Left renal pelvis (tissue), 4 donors: ENCODE data around the gene SRCAP. TPM values are rescaled to one million over a fixed set of nuclear protein-coding genes. Genes with fewer than 3 reads are reported as not detected.
"Not testable (repeated sequence)": the region's sequence is repeated elsewhere in the genome, so short reads cannot be mapped to it uniquely, and the experiment has no call there.

Experiments
- DNase-seq, 4 donors: peaks; one replicate each; pipeline ENCODE4 v3.0.0-alpha.2; 2013; ENCODE audit warnings: low read depth in 4 of 4, low spot score in 3 of 4
- polyA plus RNA-seq, 4 donors: library from polyadenylated mRNA; unstranded; fragments of 120-200 nt; gene quantifications; one replicate each; pipeline ENCODE4 v1.2.1, GENCODE V29; 2013; ENCODE audit not compliant: insufficient read length in 4 of 4

Gene SRCAP
- polyA plus RNA-seq, 4 donors = 27.7 to 44.9 (median 33.2) TPM

DNA sequence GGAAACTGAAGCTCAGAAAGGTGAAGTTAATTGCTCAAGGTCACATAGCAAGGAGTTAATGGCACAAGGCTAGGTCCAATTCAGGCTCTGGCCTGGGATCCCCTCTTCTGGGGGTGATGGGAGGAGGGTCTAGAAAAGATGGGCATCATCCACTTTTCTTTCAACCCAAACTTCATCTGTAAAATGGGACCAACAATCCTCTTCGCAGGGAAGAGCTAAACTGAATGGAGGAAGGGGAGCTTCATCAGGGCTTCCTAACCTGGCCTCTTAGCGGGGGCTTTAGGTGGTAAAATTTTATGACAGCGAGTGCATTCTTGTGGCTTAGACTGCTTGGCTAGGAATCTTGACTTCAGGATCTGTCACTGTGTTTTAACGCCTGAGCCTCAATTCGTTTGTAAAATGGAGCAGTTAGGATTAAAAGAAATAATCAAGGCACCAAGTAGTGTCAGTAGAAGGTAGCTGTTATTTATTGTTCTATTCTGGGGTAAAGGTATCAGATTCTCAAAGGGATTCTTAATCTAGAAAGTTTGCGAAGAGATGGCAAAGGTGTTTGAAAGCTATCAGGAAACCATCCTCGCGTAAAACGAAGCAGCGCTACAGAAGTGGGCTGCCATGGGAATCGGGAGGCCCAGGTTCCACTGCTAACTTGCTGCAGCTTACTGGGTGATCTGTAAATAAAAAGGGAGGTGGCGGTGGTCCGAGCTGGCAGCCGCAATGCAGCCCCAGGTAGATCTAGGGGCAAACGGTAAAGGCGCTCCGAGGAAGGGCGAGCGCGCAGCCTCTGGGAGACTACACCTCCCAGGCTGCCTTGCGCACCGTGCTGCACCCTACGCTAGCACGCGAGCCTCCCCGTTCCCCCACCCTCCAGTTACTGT is 1.5 kb upstream of the SRCAP start:
- peak in 1 of 4 donors; percentile 6 for DNase-seq

DNA sequence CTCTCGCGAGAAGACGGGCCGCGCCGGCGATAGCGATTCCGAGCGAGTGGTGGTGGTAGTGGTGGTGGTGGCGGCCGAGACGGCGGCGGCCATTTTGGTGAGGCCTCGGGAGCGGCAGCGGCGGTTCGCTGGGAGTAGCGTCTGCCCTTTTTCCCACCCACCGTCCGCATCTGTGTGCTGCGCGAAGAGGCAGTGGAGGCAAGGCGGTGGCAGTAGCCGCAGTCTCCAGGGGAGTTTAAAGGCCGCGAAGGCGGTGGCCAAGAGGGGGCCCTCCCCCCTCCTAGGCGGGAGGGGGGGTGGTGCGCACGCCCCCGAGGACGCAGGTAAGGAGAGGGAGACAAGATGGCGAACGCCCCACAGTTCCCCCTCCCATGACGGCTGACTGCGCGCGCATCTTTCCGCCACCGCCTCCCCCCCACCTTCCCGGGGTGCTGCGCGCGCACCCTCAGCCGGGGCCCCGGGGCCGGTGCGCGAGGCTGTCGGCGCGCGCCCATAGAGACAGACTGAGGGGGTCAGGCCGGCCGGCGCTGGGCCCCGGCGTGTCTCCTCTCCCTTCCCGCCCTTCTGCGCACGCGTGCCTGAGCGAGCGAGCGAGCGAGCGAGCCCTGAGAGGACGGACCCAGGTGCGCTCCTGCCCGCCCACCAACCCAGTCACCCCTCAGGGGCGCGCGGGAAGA is 694 bp upstream of the SRCAP start:
- peak; percentile 93 to 96 (median 95) for DNase-seq

DNA sequence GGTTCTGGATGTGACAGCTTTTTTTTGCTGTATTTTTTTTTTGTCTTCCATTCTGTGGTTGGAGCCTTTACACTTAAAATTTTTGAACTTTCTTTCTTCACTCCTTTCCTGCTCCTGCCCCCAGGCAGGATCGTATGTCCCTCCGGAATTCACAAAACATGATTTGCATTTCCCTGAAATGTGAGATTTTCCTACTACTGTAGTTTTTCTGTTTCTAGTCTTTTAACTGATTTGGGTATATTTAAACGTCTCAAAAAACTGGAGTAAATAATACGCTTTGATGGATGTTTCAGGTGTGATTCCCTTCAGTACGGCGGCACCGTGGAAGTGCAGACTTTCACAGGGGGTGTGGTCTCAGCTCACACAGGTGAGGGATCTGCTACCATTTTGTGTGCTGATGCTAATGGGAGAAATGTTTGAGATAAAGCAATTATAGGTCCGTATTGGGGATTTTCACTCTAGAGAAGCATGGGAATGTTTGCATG is 686 bp downstream of the SRCAP start:
- DNase-seq = no peak

DNA sequence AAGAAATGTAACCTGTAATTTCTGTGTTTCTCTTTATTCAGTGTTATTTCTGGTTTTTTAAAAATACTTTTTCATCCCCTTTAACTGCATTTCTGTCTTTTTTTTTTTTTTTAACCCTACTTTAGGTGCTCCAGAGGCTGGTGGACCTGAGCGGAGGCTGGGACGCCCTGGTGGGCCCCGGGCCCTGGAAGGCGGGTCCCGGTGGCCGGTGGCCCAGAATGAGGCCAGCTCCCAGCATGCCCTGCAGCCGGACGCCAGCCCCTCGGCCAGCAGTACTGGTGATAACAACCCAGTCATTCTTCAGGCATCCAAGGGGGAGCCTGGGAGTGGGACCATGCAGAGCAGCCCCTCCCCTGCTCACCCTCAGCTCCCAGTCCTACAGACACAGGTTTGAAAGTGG is 1.5 kb downstream of the SRCAP start:
- DNase-seq = no peak

DNA sequence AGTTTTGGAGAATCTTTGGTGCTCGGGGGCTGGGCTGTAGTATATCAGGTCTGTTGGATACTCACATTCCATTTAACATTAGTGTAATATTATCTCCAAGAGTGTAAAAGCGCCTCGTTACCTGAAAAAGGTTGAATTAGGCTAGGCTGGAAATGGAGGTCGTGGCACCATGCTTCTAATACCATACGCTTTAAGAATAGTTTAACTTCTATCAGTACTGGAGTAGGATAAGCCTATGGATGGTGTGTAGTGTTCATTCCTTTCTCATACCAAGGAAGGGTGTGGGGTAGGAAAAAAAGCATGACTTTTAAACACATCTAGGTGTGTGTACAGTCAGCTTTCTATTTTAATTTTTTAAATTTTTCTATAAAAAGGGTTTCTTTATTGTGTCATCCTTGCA is 2.0 kb downstream of the SRCAP start:
- no peak for DNase-seq

DNA sequence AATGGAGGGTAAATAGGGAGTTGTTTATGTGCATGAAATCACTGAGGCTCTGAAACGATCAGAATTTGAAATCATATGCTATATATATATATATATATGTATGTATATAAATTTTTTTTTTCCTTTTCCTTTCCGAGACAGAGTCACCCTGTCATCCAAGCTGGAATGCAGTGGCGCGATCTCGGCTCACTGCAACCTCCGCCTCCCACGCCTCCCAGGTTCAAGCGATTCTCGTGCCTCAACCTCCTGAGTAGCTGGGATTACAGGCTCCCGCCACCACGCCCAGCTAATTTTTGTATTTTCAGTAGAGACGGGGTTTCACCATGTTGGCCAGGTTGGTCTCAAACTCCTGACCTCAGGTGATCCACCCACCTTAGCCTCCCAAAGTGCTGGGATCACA is 4.1 kb downstream of the SRCAP start:
- DNase-seq = not testable (repeated sequence)

DNA sequence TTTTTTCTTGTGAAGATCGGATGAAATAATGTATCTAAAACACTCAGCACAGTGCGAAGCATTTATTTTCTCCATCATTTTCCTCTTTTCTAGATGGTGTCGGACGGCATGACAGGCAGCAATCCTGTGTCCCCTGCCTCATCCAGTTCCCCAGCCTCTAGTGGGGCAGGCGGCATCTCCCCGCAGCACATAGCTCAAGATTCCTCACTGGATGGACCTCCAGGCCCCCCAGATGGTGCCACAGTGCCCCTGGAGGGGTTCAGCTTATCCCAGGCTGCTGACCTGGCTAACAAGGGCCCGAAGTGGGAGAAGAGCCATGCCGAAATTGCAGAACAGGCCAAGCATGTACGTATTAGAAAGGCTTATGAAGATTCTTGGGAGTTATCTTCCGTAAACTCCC is 5.0 kb downstream of the SRCAP start:
- no peak for DNase-seq

DNA sequence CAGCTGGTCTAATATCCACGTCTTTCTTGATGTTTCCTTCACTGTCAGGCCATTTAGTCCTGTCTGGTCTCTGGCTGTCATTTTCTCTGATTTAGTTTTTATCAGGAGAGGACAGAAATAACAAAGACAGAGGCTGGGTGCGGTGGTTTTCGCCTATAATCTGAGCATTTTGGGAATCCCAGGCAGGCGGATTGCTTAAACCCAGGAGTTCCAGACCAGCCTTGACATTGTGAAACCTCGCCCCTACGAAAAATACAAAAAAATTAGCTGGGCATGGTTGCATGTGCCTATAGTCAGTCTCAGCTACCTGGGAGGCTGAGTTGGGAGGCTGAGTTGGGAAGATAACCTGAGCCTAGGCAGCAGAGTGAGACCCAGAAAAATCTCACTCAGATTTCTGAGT is 7.1 kb downstream of the SRCAP start:
- no peak for DNase-seq

DNA sequence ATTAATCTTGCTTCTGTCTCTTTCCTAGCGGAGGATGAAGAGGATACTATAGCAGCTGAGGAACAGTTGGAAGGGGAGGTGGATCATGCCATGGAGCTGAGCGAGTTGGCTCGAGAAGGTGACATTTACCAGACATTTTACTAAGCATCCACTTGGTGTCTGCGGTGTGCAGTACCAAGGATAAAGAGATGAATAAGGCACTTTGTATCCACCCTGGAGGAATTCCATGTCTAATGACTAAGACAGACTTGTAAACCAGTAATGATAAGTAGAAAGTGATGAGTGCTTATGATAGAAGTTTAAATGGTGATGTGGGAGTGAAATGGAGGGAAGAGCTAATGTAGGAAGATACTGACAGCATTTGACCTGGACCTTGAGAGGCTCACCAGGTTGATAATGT is 12.0 kb downstream of the SRCAP start:
- no peak for DNase-seq

DNA sequence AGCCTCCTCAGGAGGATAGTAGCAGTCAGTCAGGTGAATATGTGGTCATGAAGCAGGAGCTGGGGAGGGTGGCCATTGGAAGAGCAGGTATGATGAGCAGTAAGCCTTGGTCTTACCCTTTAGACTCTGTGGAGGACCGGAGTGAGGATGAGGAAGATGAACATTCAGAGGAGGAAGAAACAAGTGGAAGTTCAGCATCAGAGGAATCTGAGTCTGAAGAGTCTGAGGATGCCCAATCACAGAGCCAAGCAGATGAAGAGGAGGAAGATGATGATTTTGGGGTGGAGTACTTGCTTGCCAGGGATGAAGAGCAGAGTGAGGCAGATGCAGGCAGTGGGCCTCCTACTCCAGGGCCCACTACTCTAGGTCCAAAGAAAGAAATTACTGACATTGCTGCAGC is 12.7 kb downstream of the SRCAP start:
- no peak for DNase-seq

DNA sequence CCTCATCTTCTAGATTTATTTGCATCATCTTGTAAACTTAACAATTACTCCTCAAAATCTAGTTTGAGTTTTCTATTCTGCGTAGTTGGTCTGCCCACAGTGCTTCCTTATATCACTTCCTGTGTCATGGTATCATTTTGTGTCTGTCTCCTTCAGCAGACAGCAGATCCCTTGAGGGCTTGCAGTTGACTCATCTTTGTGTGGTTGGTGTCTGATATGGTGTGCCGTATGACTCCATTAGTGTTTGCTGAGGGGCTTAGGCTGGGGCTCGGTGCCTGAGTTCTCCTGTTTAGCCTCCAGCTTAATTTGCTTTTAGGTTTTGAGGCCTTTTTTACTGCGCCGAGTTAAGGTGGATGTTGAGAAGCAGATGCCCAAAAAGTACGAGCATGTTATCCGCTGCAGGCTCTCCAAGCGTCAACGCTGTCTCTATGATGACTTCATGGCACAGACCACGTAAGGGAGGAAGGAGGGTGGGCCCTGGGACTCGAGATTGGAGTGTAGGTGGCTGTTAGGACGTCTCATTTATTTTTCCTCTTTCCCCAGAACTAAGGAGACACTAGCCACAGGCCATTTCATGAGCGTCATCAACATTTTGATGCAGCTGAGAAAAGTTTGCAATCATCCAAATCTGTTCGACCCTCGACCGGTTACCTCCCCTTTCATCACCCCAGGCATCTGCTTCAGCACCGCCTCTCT is 16.9 kb downstream of the SRCAP start:
- DNase-seq = no peak

DNA sequence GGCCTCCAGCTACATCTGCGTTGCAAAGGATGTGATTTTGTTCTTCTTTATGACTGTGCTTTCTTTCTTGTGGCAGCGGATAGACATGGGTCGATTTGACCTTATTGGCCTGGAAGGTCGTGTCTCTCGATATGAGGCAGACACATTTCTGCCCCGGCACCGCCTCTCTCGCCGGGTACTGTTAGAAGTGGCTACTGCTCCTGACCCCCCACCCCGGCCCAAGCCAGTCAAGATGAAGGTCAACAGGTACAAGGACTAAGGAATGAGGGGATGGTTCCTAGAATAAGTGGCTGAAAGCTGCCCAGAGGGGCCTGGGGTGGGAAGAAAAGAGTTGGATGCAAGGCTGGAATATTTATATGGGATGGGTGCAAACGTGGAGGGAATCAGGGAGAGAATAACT is 21.1 kb downstream of the SRCAP start:
- DNase-seq = no peak

DNA sequence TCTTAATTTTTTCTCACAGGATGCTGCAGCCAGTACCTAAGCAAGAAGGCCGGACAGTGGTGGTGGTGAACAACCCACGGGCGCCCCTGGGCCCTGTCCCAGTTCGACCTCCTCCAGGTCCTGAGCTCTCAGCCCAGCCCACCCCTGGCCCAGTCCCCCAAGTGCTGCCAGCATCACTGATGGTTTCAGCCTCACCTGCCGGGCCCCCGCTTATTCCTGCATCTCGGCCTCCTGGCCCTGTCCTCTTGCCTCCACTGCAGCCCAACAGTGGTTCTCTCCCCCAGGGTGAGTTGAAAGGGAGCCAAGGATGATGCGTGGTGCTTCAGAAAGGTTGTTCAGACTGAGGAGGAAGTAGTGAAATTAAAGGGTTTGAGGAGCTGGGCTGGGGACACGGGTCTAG is 21.7 kb downstream of the SRCAP start:
- DNase-seq = no peak

DNA sequence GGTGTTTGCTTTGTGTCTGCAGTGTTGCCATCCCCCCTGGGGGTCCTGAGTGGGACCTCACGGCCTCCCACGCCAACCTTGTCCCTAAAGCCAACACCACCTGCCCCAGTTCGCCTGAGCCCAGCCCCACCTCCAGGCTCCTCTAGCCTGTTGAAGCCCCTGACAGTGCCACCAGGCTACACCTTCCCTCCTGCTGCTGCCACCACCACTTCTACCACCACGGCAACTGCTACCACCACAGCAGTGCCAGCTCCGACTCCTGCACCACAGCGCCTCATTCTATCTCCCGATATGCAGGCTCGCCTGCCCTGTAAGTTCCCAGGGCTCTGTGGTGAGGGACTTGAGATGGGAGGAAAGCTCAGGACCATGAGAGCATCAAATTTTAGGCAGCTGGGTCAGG is 22.2 kb downstream of the SRCAP start:
- DNase-seq = no peak

DNA sequence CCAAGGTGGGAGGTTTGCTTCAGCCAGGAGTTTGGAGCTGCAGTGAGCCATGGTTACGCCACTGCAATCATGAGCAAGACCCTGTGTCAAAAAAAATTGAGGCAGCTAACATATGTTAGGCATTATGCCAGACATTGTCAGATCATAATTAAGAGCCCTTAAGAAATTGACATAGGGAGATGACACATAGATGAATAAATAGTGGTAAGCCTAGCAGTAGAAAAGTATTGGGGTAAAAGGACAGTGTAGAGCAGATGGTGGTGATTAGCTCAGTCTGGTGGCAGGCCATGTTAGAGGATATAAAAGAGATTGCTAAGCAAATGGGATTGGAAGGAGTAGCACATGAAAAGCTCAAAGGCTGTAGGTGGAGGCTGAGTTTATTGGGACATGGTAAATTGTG is 22.6 kb downstream of the SRCAP start:
- no peak for DNase-seq

DNA sequence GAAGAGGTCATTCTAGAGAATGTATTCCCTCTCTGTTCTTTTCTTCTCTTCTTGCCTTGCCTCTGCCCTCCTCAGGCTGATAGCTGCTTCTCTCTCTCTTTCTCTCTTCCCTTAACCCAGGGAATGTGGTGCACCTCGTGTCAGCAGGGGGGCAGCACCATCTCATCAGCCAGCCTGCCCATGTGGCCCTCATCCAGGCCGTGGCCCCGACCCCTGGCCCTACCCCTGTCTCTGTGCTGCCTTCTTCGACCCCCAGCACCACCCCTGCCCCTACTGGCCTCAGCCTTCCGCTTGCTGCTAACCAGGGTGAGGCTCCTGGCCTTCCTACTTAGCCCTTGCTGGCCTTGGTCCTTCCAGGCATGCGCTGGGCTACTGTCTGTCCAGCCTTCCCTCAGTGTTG is 23.5 kb downstream of the SRCAP start:
- DNase-seq = no peak

DNA sequence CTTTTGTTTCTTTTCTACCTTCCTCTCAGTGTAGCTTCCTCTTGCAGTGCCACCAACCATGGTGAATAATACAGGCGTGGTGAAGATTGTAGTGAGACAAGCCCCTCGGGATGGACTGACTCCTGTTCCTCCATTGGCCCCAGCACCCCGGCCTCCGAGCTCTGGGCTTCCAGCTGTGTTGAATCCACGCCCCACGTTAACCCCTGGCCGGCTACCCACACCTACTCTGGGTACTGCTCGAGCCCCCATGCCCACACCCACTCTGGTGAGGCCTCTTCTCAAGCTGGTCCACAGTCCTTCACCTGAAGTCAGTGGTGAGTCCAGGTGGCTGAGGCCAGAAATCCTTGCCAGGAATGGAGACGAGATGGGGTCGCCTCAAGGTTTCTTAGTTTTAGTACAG is 23.9 kb downstream of the SRCAP start:
- no peak for DNase-seq

DNA sequence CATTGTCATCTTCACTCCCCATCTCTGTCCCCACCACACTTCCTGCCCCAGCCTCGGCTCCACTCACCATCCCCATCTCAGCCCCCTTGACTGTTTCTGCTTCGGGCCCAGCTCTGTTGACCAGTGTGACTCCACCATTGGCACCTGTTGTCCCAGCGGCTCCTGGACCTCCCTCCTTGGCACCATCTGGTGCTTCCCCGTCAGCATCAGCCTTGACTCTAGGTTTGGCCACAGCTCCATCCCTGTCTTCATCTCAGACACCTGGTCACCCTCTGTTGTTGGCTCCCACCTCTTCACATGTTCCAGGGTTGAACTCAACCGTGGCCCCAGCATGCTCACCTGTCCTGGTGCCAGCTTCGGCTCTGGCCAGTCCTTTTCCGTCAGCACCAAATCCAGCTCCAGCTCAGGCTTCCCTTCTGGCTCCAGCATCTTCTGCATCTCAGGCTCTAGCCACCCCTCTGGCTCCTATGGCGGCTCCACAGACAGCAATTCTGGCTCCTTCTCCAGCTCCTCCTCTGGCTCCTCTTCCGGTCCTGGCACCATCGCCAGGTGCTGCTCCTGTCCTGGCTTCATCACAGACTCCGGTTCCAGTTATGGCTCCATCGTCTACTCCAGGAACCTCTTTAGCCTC is 24.9 kb downstream of the SRCAP start:
- DNase-seq = no peak

DNA sequence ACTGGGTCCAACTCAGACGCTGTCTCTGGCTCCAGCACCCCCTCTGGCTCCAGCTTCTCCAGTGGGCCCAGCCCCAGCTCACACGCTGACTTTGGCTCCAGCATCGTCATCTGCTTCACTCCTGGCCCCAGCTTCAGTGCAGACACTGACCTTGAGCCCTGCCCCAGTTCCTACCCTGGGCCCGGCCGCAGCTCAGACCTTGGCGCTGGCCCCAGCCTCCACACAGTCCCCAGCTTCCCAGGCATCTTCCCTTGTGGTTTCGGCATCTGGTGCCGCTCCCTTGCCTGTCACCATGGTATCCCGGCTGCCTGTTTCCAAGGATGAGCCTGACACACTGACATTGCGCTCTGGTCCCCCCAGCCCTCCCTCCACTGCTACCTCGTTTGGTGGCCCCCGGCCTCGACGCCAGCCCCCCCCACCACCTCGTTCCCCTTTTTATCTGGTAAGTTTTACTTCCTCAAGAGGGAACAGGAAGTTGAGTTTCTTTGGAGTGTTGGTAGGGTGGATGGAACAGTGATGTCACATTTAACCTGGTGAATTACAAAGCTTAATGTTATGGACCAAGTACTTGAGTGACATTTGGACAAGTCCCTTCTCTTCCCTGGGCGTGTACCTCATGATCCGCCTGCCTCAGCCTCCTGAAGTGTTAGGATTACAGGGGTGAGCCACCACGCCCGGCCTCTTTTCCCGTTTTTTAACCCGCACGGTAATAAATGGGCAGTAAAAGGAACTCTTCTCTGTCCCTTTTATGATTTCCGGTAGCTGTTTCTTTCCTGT is 25.9 kb downstream of the SRCAP start:
- no peak for DNase-seq

DNA sequence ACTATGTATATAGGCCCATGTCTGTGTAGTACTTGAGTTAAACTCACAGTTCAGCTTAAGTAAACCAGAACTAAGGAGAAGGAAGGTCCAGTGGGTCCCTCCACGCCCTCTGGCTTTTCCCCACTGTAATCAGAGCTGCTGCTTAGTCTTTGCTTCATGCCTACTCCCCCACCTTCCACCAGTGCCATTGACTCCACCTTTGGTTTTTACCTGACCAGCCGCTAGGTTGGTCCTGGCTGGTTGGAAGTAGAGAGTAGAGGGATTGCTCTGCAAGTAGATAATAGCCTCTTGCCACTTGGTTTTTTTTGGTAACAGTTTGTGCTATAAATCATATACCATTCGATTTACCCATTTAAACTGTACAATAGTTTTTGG is 26.4 kb downstream of the SRCAP start:
- DNase-seq = no peak
